PFSK-1 (cell line): Measurements from ENCODE around the gene FOSL1.

ENCODE experiments used
- FOXP2 ChIP-seq: optimal IDR thresholded peaks from 2 replicates; pipeline ENCODE3; 2011; ENCODE audit warnings: borderline replicate concordance, control low read depth, inconsistent platforms; ENCODE audit not compliant: insufficient read depth; ENCODE audit errors: extremely low read length, extremely low read depth
- POLR2AphosphoS5 ChIP-seq: IDR thresholded peaks from 2 replicates; pipeline ENCODE4 v1.6.1; 2012; ENCODE audit warnings: low read depth, mild to moderate bottlenecking, control low read depth, low read length, moderate library complexity
- SIN3A ChIP-seq: IDR thresholded peaks from 2 replicates; pipeline ENCODE4 v1.6.1; 2012; ENCODE audit warnings: mild to moderate bottlenecking, low read length, moderate library complexity, borderline replicate concordance; ENCODE audit not compliant: insufficient read depth
- TAF1 ChIP-seq: IDR thresholded peaks from 2 replicates; pipeline ENCODE4 v1.6.1; 2012; ENCODE audit warnings: low read length, control low read depth, borderline replicate concordance; ENCODE audit not compliant: insufficient read depth
- TF ChIP-seq, protein P1 (sequence below), 2 experiments: IDR thresholded peaks; 2 replicates each; pipeline versions ENCODE4 v1.6.1 to v1.8.0; 2011 to 2012; ENCODE audit warnings: low read depth in 2 of 2, low read length in 2 of 2, control low read depth in 1 of 2, inconsistent platforms in 1 of 2, mild to moderate bottlenecking in 1 of 2, moderate library complexity in 1 of 2; ENCODE audit not compliant: insufficient read depth in 1 of 2

FOSL1 gene

DNA sequence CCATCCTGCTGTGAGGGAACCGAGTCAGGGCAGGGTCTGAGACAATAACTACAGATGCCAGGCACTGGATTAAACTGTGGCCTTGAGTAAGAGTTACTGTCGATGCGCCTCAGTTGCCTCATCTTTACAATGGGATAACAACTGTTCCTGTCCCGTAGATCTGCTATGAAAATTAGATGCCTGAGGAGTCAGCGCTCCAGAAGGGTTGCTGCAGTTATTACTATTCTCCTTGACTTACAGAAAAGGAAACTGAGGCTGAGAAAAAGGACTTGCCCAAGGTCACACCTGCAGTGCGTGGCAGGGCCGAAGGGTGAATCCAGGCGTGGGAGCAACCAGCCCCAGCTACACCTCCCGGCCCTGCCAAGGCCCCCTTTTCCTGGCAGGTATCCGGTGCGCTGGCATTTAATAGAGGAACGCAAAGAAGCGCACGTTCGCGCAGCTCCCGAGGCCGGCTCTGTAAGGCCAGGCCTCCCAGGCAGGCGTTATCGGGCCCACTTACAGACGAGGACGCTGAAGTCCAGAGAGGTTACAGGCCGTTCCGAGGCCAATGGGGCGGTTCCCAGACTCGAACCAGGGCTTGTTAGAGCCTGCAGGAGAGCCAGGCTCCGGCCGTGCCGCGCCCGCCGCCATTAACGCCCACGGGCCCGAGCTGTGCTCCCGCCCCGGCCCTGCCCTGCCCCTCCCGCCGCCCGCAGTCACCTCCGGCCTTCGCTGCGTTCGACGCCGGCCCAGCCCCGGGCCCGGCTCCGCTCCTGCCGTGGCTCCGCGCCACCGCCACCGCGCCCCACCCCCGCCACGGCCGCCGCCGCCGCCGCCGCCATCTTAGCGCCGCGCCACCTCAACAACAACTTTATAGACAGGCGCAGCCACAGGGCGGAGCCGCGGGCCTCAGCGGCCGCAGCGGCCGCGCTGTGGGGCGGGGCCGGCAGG, 18.3 kb upstream of the FOSL1 start, which contains the start of gene C11orf68:
Gene C11orf68, minus strand, starts transcription at position 852 of the 930 bp plus-strand sequence. Its CDS starts 31 bp downstream, at position 821.
- TF ChIP-seq POLR2AphosphoS5 (no peak), FOXP2 (no peak), TAF1 (peak; percentile 70; the same call in 1 of the 2 replicates), SIN3A (peak; percentile 31; the same call in 1 of the 2 replicates)
- TF ChIP-seq, protein P1, sequence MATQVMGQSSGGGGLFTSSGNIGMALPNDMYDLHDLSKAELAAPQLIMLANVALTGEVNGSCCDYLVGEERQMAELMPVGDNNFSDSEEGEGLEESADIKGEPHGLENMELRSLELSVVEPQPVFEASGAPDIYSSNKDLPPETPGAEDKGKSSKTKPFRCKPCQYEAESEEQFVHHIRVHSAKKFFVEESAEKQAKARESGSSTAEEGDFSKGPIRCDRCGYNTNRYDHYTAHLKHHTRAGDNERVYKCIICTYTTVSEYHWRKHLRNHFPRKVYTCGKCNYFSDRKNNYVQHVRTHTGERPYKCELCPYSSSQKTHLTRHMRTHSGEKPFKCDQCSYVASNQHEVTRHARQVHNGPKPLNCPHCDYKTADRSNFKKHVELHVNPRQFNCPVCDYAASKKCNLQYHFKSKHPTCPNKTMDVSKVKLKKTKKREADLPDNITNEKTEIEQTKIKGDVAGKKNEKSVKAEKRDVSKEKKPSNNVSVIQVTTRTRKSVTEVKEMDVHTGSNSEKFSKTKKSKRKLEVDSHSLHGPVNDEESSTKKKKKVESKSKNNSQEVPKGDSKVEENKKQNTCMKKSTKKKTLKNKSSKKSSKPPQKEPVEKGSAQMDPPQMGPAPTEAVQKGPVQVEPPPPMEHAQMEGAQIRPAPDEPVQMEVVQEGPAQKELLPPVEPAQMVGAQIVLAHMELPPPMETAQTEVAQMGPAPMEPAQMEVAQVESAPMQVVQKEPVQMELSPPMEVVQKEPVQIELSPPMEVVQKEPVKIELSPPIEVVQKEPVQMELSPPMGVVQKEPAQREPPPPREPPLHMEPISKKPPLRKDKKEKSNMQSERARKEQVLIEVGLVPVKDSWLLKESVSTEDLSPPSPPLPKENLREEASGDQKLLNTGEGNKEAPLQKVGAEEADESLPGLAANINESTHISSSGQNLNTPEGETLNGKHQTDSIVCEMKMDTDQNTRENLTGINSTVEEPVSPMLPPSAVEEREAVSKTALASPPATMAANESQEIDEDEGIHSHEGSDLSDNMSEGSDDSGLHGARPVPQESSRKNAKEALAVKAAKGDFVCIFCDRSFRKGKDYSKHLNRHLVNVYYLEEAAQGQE (IDR thresholded peaks at IDR 0.05; ENCODE audit: insufficient read depth in 1 of 2, low read depth in 2 of 2, low read length in 2 of 2) = no peak

GRCh38 chr11:65917434-65918210, 17.4 kb upstream of the FOSL1 start:
- TF ChIP-seq FOXP2 = no peak
- TF ChIP-seq, protein P1 (IDR thresholded peaks at IDR 0.05; ENCODE audit: insufficient read depth in 1 of 2, low read depth in 2 of 2, low read length in 2 of 2) = no peak
- no peak for TF ChIP-seq TAF1
- no peak for TF ChIP-seq POLR2AphosphoS5
- TF ChIP-seq SIN3A = no peak

DNA sequence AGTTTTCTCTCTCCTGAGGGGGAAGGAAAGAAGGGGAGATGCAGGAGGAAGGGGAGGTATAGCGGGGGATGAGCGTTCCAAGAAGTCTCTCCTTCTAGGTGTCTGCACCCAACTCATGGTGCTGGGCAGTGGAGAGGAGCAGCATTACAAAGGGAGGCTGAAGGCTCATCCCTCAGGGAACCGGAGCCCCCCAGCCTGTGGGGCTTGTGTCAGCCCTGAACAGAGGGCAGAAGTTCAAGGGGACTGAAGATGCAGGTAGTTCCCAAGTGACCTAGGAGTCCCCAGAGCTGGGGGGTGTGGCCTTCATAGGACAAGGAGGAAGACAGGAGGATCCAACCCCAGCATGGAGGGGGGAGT, 16.9 kb upstream of the FOSL1 start:
- no peak for TF ChIP-seq TAF1

DNA sequence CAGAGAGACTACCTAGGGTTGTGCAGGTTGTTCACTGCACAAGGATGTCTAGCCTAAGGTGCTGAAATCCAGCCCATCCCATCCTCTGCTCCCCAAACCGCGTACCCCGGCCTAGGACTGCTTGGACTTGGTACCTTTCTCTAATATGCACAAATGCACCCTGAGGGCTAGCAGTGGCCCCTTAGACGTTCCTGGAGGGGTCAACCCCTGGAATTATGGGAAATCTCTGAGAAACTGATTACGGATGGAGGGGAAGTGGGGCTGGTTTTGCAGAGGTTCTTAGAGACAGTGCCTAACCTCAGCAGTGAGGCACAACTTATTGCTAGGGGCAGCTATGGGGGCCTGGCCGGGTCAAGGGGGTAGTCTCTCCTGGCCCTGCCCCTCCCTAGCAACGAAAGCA, 16.2 kb upstream of the FOSL1 start:
- TF ChIP-seq TAF1 (no peak), SIN3A (no peak), FOXP2 (no peak), POLR2AphosphoS5 (no peak; the same call in 1 of the 2 replicates)
- TF ChIP-seq, protein P1 (IDR thresholded peaks at IDR 0.05; ENCODE audit: insufficient read depth in 1 of 2, low read depth in 2 of 2, low read length in 2 of 2) = no peak

DNA sequence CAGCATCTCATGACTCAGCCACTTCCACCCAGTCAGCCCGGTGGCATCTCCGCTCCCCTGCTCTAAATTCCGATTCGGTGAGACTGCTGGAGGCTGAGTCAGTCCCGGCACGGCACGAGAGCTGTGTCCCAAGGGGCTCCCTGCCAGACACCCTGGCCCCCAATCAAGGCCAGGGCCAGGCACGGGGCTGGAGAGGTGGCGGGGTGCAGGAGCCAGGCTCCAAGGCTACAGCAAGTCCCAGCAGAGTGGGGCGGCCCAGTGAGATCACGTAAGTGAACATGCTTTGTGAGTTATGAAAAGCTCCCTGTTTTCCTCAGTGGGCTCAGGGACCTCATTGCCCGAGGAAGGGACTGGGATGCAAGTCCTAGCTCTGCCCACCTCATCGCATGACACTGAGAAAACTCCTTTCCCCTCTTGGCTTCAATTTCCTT, 15.6 kb upstream of the FOSL1 start:
- TF ChIP-seq, protein P1 (IDR thresholded peaks at IDR 0.05; ENCODE audit: insufficient read depth in 1 of 2, low read depth in 2 of 2, low read length in 2 of 2) = no peak
- TF ChIP-seq SIN3A (no peak), FOXP2 (no peak), POLR2AphosphoS5 (no peak)
